ENCODE data around the gene CTSL.

CTSL gene

DNA sequence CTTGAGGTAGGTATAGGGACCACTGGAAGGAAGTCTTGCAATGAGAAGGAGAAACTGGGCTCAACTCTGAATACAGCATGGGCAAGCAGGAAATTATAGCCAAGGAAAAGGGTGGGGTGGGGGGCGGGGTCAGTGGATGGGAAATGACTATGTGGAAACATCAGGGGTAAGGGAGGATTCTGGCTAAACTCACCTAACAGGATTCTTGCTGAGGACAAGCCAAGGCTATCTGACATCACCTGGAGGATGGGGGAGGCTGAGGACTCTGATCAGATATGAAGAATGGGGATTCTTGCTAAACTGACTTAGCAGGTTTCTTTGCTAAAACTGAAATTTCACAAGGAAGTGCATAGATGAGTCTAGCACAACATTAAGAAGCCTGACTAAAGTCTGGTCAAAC, 40.8 kb downstream of the CTSL start:
- TF ChIP-seq, protein P1, sequence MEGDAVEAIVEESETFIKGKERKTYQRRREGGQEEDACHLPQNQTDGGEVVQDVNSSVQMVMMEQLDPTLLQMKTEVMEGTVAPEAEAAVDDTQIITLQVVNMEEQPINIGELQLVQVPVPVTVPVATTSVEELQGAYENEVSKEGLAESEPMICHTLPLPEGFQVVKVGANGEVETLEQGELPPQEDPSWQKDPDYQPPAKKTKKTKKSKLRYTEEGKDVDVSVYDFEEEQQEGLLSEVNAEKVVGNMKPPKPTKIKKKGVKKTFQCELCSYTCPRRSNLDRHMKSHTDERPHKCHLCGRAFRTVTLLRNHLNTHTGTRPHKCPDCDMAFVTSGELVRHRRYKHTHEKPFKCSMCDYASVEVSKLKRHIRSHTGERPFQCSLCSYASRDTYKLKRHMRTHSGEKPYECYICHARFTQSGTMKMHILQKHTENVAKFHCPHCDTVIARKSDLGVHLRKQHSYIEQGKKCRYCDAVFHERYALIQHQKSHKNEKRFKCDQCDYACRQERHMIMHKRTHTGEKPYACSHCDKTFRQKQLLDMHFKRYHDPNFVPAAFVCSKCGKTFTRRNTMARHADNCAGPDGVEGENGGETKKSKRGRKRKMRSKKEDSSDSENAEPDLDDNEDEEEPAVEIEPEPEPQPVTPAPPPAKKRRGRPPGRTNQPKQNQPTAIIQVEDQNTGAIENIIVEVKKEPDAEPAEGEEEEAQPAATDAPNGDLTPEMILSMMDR (IDR thresholded peaks at IDR 0.05; ENCODE audit: low read depth, low read length, missing control alignments): no peak
- no peak overlapping the region for H3K4me3 ChIP-seq (ENCODE audit: low read depth, low read length)
- DNase-seq (ENCODE audit: low read depth): no peak

DNA sequence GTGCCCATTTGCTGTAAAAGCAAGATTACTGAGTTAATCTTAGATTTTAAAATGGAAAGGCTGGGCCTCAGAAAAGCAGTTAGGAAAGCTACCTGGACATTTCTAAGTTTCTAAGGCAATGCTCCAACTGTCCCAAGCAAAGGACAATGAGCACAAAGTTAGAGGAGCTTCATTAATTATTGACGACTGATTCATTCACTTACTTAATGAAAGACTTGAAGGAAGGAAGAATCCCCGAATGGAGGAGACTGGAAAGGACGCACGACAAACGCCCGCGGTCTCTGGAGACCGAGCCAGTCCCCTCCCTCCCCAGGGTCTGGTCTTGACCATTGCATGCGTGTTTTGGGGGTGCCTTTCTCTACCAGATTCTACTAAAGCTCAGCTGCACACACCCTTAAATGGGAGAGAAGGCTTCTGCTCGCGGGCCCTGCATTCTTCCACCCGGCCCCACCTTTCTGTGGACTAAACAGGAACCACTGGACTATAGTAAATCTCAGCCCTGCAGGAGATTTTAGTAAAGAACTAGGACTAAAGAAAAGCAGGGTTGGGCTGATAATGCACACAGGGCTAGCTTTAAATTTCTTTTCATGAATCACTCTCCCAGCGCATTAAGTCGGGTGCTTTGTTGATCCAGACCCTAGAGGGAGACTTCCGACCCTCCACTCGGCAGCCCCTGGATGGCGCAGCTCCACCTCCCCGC, 44.8 kb downstream of the CTSL start:
- DNase-seq (ENCODE audit: low read depth): no peak
- no peak overlapping the region for H3K4me3 ChIP-seq (ENCODE audit: low read depth, low read length)
- TF ChIP-seq, protein P1 (IDR thresholded peaks at IDR 0.05; ENCODE audit: low read depth, low read length, missing control alignments): no peak

DNA sequence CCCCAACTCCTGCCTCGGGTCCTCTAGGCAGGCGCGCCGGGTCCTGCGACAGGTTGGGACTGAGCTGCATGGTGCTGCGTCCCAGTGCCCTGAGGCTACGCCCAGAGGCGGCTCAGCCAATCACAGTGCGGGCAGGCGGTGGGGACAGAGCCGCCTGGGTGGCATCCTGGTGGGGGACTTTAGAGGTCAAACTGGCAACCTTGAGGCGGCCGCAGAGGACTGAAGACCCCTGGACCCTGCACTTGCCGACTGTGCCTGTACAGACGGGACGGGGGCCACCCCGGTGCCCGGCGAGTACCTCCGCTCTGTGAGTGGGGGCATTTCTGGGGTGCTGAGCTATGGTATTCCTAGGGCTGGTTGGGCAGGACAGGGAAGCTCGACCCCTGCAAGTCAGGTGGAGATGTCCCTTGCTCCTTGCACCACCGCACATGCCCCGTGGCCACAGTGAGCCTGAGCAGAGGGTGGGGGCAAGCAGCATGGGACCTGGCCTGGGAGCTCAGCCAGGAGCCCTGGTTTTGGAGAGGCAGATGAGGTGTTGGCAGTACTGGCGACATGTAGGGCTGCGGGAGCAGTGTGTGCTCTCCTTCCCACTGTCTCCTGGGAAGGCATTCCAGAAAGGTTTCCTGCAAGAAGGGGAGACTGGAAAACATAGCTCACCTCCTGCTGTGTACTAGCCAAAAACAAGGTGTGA, 45.5 kb downstream of the CTSL start:
- TF ChIP-seq, protein P1 (IDR thresholded peaks at IDR 0.05; ENCODE audit: low read depth, low read length, missing control alignments): no peak
- no peak overlapping the region for H3K4me3 ChIP-seq (ENCODE audit: low read depth, low read length)

DNA sequence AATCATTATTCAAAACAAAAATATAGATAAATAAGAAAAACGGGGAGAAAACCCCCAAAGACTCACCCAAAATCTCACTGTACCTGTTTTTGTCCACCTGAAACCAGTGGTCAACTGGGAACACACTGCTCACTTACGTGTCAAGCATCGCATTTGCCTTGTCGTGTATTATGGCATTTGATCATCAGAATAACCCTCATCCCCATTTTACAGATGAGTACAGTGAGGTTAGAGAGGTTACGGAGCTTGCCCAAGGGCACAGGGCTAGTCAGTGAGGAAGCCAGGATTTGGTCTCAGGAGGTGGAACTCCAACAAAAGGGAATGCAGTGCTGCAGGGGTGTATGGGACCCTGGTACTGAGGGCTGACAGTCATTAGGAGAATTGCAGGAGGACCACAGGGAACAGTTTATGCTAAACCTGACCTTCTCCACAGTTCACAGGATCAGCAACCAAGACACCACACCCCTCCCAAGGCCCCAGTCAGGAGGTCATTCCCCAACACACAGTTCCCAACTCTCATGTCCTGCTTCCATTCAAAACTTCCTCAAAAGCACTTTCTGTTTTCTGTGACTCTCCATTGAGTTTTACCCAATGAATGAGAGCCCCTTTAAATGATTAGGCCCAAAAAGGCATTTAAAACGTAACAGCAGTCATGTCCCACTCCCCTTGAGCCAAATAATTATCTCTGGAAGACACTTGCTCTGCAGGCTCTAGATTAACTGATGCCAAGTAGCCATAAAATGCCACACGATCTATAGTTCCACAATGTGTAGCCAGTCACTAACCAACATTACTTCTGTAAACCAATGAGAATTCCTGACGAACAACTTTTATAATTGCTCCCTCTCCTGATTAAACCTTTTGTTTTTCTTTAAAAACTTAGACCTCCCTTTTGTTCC, 50.8 kb downstream of the CTSL start:
- TF ChIP-seq, protein P1 (IDR thresholded peaks at IDR 0.05; ENCODE audit: low read depth, low read length, missing control alignments): no peak
- no peak for DNase-seq (ENCODE audit: low read depth)
- H3K4me3 ChIP-seq (ENCODE audit: low read depth, low read length): no peak overlapping the region

More for the DNA sequence above, 45.5 kb downstream of the CTSL start:
- no peak for DNase-seq (ENCODE audit: low read depth)

DNA sequence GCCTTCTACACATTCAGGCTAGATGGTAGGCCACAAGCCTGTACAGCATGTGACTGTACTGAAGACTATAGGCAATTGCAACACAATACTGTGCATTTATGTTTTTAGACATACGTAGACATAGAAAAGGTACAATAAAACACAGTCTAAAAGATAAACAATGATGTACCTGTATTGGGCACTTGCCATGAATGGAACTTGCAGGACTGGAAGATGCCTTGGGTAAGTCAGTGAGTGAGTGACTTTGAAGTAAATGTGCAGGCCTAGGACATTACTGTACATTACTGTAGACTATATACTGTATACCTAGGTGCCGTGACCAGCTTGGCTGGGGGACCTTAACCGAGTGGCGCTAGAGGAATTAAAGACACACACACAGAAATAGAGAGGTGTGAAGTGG, 53.1 kb downstream of the CTSL start:
- TF ChIP-seq, protein P1 (IDR thresholded peaks at IDR 0.05; ENCODE audit: low read depth, low read length, missing control alignments): no peak
- DNase-seq (ENCODE audit: low read depth): no peak
- no peak overlapping the region for H3K4me3 ChIP-seq (ENCODE audit: low read depth, low read length)

Data from GM12864 (cell line).